Lung (tissue), 12 donors: ENCODE results near the gene COX6A2. TPM values are rescaled to one million over a fixed set of nuclear protein-coding genes. Genes with fewer than 3 reads are reported as not detected.
A peak's percentile ranks its signal among the peaks of the same experiment; 100 is the strongest.

Source experiments
- ATAC-seq: fragments of 200-7000 bp; cut with Tn5 transposase; one replicate; pipeline ENCODE4 v1.9.1; 2020; ENCODE audit warnings: moderate number of reproducible peaks; ENCODE audit not compliant: insufficient read depth, low FRiP score
- DNase-seq, 3 donors: peaks; one replicate each; pipeline ENCODE4 v3.0.0-alpha.2; 2013 to 2017
- H3K27ac ChIP-seq, 2 donors: one replicate each; pipeline ENCODE4 v1.5.1; 2013; ENCODE audit warnings: mild to moderate bottlenecking in 2 of 2, moderate library complexity in 2 of 2, control low read depth in 1 of 2, inconsistent platforms in 1 of 2, low read depth in 1 of 2, low read length in 1 of 2
- H3K27me3 ChIP-seq, 3 donors: one replicate each; pipeline ENCODE4 v1.5.1; 2013; ENCODE audit warnings: low read length in 2 of 3; ENCODE audit not compliant: control insufficient read depth in 3 of 3, insufficient read depth in 3 of 3
- H3K36me3 ChIP-seq, 4 donors: one replicate each; pipeline ENCODE4 v1.5.1; 2013; ENCODE audit warnings: low read length in 4 of 4, mild to moderate bottlenecking in 1 of 4, moderate library complexity in 1 of 4; ENCODE audit not compliant: control insufficient read depth in 4 of 4, insufficient read depth in 4 of 4
- H3K4me1 ChIP-seq, 5 donors: one replicate each; pipeline ENCODE4 v1.5.1; 2013; ENCODE audit warnings: low read length in 5 of 5, mild to moderate bottlenecking in 2 of 5, moderate library complexity in 1 of 5; ENCODE audit not compliant: control insufficient read depth in 5 of 5, insufficient read depth in 5 of 5
- H3K4me3 ChIP-seq: one replicate; pipeline ENCODE4 v1.5.1; 2013; ENCODE audit warnings: mild to moderate bottlenecking, control low read depth, moderate library complexity
- H3K9ac ChIP-seq, 2 donors: one replicate each; pipeline ENCODE4 v1.5.1; 2013; ENCODE audit warnings: low read length in 2 of 2, control low read depth in 1 of 2; ENCODE audit not compliant: insufficient read depth in 1 of 2
- H3K9me3 ChIP-seq, 4 donors: one replicate each; pipeline ENCODE4 v1.5.1; 2013; ENCODE audit warnings: low read length in 3 of 4, mild to moderate bottlenecking in 1 of 4, moderate library complexity in 1 of 4; ENCODE audit not compliant: control insufficient read depth in 4 of 4, insufficient read depth in 3 of 4
- CTCF ChIP-seq: IDR thresholded peaks from 2 replicates; pipeline ENCODE4 v1.5.1; 2012; ENCODE audit warnings: mild to moderate bottlenecking; ENCODE audit errors: control extremely low read depth, extremely low read depth
- WGBS, 2 donors: extraction: QIAGEN DNeasy Blood & Tissue Kit; methylation state at CpG; one replicate each; pipeline ENCODE4 v1.1.7; 2013; 5-methylcytosine and 5-hydroxymethylcytosine counted together
- polyA plus RNA-seq, 2 donors: library from polyadenylated mRNA; stranded (reverse); fragments of 200-250 nt; gene quantifications; one replicate each; pipeline ENCODE4 v1.2.1, GENCODE V29; 2013
- total RNA-seq, 2 donors: library from RNA; depleted of rRNA in 1 of 2; stranded (reverse); fragments of >200 nt in 1 of 2; gene quantifications; one replicate each; pipeline ENCODE4 v1.2.1, GENCODE V29; 2014 to 2021
- donor health status: control.
- donor health status: control.
- donor health status: Bipolar disorder and iron deficiency.
- donor health status: healthy.
- donor health status: DM: yes; HTN: yes; CAD: no.

Gene COX6A2
- total and polyA plus RNA-seq, 4 donors: not detected

GRCh38 chr16:31385680-31386079 is 42.5 kb downstream of the COX6A2 start:
- peaks cover 0 to 5% (median 0%) of the 10 kb centered on the region in 4 donors for H3K9me3 ChIP-seq
- peaks cover 0 to 1% (median 0%) of the 10 kb centered on the region in 5 donors for H3K4me1 ChIP-seq
- no peak for ATAC-seq
- no peaks in the 10 kb centered on the region for H3K36me3 ChIP-seq
- no peak overlapping the region for H3K27ac ChIP-seq
- H3K9ac ChIP-seq: no peak overlapping the region
- WGBS, 2 donors: 91 to 93% methylated on average over 4 of the region's 4 CpGs
- no peaks in the 10 kb centered on the region for H3K27me3 ChIP-seq
- no peak for DNase-seq
- no peak overlapping the region for H3K4me3 ChIP-seq
- TF ChIP-seq CTCF: no peak

- peaks cover 0 to 1% (median 0%) of the 10 kb centered on the region in 5 donors for H3K4me1 ChIP-seq
- no peaks in the 10 kb centered on the region for H3K27me3 ChIP-seq
- H3K36me3 ChIP-seq: peaks cover 0 to 6% (median 0%) of the 10 kb centered on the region in 4 donors
- H3K9ac ChIP-seq: no peak overlapping the region
- TF ChIP-seq CTCF: peak; percentile 23
- peaks cover 0 to 6% (median 0%) of the 10 kb centered on the region in 4 donors for H3K9me3 ChIP-seq
- peak; percentile 74 for ATAC-seq
- WGBS, 2 donors: 27 to 30% methylated on average over 14 of the region's 14 CpGs
- DNase-seq: peak; percentile 32 to 59 (median 47)
- H3K4me3 ChIP-seq: no peak overlapping the region
- no peak overlapping the region for H3K27ac ChIP-seq
These were observed 45.5 kb downstream of the COX6A2 start for GRCh38 chr16:31382485-31383161.

GRCh38 chr16:31380201-31380600 is 48.0 kb downstream of the COX6A2 start:
- no peak for TF ChIP-seq CTCF
- peaks cover 0 to 7% (median 0%) of the 10 kb centered on the region in 4 donors for H3K36me3 ChIP-seq
- ATAC-seq (no peak), DNase-seq (no peak)
- H3K4me1 ChIP-seq: peaks cover 0 to 1% (median 0%) of the 10 kb centered on the region in 5 donors
- H3K27me3 ChIP-seq: no peaks in the 10 kb centered on the region
- no peak overlapping the region for H3K9ac ChIP-seq
- WGBS, 2 donors: 73 to 79% methylated on average over 11 to 12 of the region's 12 CpGs
- no peak overlapping the region for H3K27ac ChIP-seq
- H3K4me3 ChIP-seq: no peak overlapping the region
- peaks cover 0 to 8% (median under 1%) of the 10 kb centered on the region in 4 donors for H3K9me3 ChIP-seq

Other genes with a start within 250 kb of the COX6A2 start
- 100 to 1,000 TPM; 110 to 272 TPM for gene FUS, start 248.2 kb downstream of the COX6A2 start, total RNA-seq
- gene FUS, start 248.2 kb downstream of the COX6A2 start, polyA plus RNA-seq: 100 to 1,000 TPM; 237 to 248 TPM
- gene PYCARD, start 225.6 kb downstream of the COX6A2 start, total RNA-seq: 10 to 100 TPM; 24.1 to 77.8 TPM
- 100 to 1,000 TPM in 1 of 2 donors, 10 to 100 TPM in 1; 62.3 to 119 TPM for gene PYCARD, start 225.6 kb downstream of the COX6A2 start, polyA plus RNA-seq
- gene TRIM72, start 214.2 kb downstream of the COX6A2 start, total RNA-seq: under 1 TPM in 1 of 2 donors, not detected in 1; 0.09 TPM
- gene TRIM72, start 214.2 kb downstream of the COX6A2 start, polyA plus RNA-seq: under 1 TPM; 0.02 to 0.03 TPM
- not detected for gene PYDC1, start 211.2 kb downstream of the COX6A2 start, total RNA-seq
- not detected for gene PYDC1, start 211.2 kb downstream of the COX6A2 start, polyA plus RNA-seq
- 10 to 100 TPM; 11.0 to 56.2 TPM for gene ITGAM, start 168.4 kb downstream of the COX6A2 start, total RNA-seq
- 10 to 100 TPM in 1 of 2 donors, 1 to 10 TPM in 1; 9.2 to 84.0 TPM for gene ITGAM, start 168.4 kb downstream of the COX6A2 start, polyA plus RNA-seq
- gene ITGAX, start 73.2 kb downstream of the COX6A2 start, total RNA-seq: 100 to 1,000 TPM in 1 of 2 donors, 10 to 100 TPM in 1; 38.1 to 134 TPM
- gene ITGAX, start 73.2 kb downstream of the COX6A2 start, polyA plus RNA-seq: 100 to 1,000 TPM in 1 of 2 donors, 10 to 100 TPM in 1; 93.1 to 148 TPM
- 1 to 10 TPM in 1 of 2 donors, under 1 TPM in 1; 0.43 to 1.5 TPM for gene ITGAD, start 35.0 kb downstream of the COX6A2 start, total RNA-seq
- under 1 TPM; 0.19 to 0.24 TPM for gene ITGAD, start 35.0 kb downstream of the COX6A2 start, polyA plus RNA-seq
- gene ZNF843, start 14.4 kb upstream of the COX6A2 start, total RNA-seq: 1 to 10 TPM; 1.2 to 1.4 TPM
- gene ZNF843, start 14.4 kb upstream of the COX6A2 start, polyA plus RNA-seq: under 1 TPM; 0.25 to 0.30 TPM
- 10 to 100 TPM in 1 of 2 donors, 1 to 10 TPM in 1; 8.2 to 16.7 TPM for gene ARMC5, start 31.1 kb upstream of the COX6A2 start, total RNA-seq
- gene ARMC5, start 31.1 kb upstream of the COX6A2 start, polyA plus RNA-seq: 10 to 100 TPM; 11.4 to 13.2 TPM
- 10 to 100 TPM; 45.4 to 58.9 TPM for gene TGFB1I1, start 43.8 kb upstream of the COX6A2 start, total RNA-seq
- 10 to 100 TPM; 25.1 to 29.9 TPM for gene TGFB1I1, start 43.8 kb upstream of the COX6A2 start, polyA plus RNA-seq
- gene SLC5A2, start 54.8 kb upstream of the COX6A2 start, total RNA-seq: 1 to 10 TPM in 1 of 2 donors, under 1 TPM in 1; 0.85 to 1.7 TPM
- 1 to 10 TPM; 2.9 to 3.1 TPM for gene SLC5A2, start 54.8 kb upstream of the COX6A2 start, polyA plus RNA-seq
- gene RUSF1, start 80.0 kb upstream of the COX6A2 start, total RNA-seq: 10 to 100 TPM; 75.9 to 82.7 TPM
- gene RUSF1, start 80.0 kb upstream of the COX6A2 start, polyA plus RNA-seq: 10 to 100 TPM; 56.1 to 70.3 TPM
- 10 to 100 TPM in 1 of 2 donors, not detected in 1; 47.8 TPM for gene AHSP, start 99.5 kb upstream of the COX6A2 start, total RNA-seq
- gene AHSP, start 99.5 kb upstream of the COX6A2 start, polyA plus RNA-seq: under 1 TPM in 1 of 2 donors, not detected in 1; 0.30 TPM